Smooth muscle cell (in vitro differentiated cells): ENCODE measurements around the gene PLEKHA6. TPM values are rescaled to one million over a fixed set of nuclear protein-coding genes. Genes with fewer than 3 reads are reported as not detected.

ENCODE experiments used
- DNase-seq: peaks from one replicate; lab custom pipeline; 2025; ENCODE audit not compliant: unreplicated experiment; lab: John Stamatoyannopoulos, UW
- H2AFZ ChIP-seq: fragments of 200-600 bp; sonication (generic); 2 replicates; pipeline ENCODE4 v1.6.0; 2016; ENCODE audit warnings: antibody characterized with exemption, low read depth, mild to moderate bottlenecking
- H3F3A ChIP-seq: fragments of 200-600 bp; sonication (generic); 2 replicates; pipeline ENCODE4 v1.6.0; 2017; ENCODE audit warnings: antibody characterized with exemption, low read depth
- H3K27ac ChIP-seq: fragments of 200-600 bp; sonication (generic); 2 replicates; pipeline ENCODE4 v1.5.1; 2016; ENCODE audit warnings: low read depth, mild to moderate bottlenecking
- H3K27me3 ChIP-seq: fragments of 200-600 bp; sonication (generic); 2 replicates; pipeline ENCODE4 v1.6.1; 2016; ENCODE audit warnings: low read depth, mild to moderate bottlenecking
- H3K36me3 ChIP-seq: fragments of 200-600 bp; sonication (generic); 2 replicates; pipeline ENCODE4 v1.5.1; 2016; ENCODE audit warnings: low read depth
- H3K4me1 ChIP-seq: fragments of 200-600 bp; sonication (generic); 2 replicates; pipeline ENCODE4 v1.5.1; 2016; ENCODE audit warnings: low read depth
- H3K4me2 ChIP-seq: fragments of 200-600 bp; sonication (generic); 2 replicates; pipeline ENCODE4 v1.6.0; 2016; ENCODE audit warnings: mild to moderate bottlenecking
- H3K4me3 ChIP-seq: fragments of 200-600 bp; sonication (generic); 2 replicates; pipeline ENCODE4 v1.5.1; 2016; ENCODE audit warnings: mild to moderate bottlenecking
- H3K79me2 ChIP-seq: fragments of 200-600 bp; sonication (generic); 2 replicates; pipeline ENCODE4 v1.6.0; 2016; ENCODE audit warnings: low read depth, mild to moderate bottlenecking
- H3K9ac ChIP-seq: fragments of 200-600 bp; sonication (generic); 2 replicates; pipeline ENCODE4 v1.6.0; 2016; ENCODE audit warnings: low read depth
- H3K9me3 ChIP-seq: fragments of 200-600 bp; sonication (generic); replicated peaks from 2 replicates; pipeline ENCODE4 v1.5.1; 2016; ENCODE audit warnings: low read depth
- H4K20me1 ChIP-seq: fragments of 200-600 bp; sonication (generic); 2 replicates; pipeline ENCODE4 v1.6.0; 2016; ENCODE audit warnings: low read depth
- CTCF ChIP-seq: fragments of 200-600 bp; sonication (generic); IDR thresholded peaks from 2 replicates; pipeline ENCODE4 v1.5.1; 2017; ENCODE audit warnings: borderline replicate concordance, mild to moderate bottlenecking, antibody characterized with exemption; ENCODE audit not compliant: insufficient read depth, poor library complexity, severe bottlenecking
- WGBS: methylation state at CpG from one replicate; pipeline ENCODE4 v1.1.7; 2016; ENCODE audit warnings: low lambda C conversion rate; 5-methylcytosine and 5-hydroxymethylcytosine counted together
- polyA plus RNA-seq: library from polyadenylated mRNA; unstranded; fragments of >200 nt; fragmentation: Nextera tagmentation; extraction: Ambion mirVana; gene quantifications from 2 replicates; pipeline ENCODE4 v1.2.1, GENCODE V29; 2016
- total RNA-seq: library from RNA; depleted of rRNA; stranded (reverse); fragments of >200 nt; gene quantifications from 2 replicates; pipeline ENCODE4 v1.2.3, GENCODE V29; 2014

Gene PLEKHA6
- total and polyA plus RNA-seq, 2 experiments from 2014 or later = 0.45 to 0.85 TPM

GRCh38 chr1:204355913-204356312 is 3.8 kb downstream of the PLEKHA6 start:
- H3K4me1 ChIP-seq = peaks cover 17% of the 10 kb centered on the region

GRCh38 chr1:204354579-204354978 is 5.2 kb downstream of the PLEKHA6 start:
- H3K27me3 ChIP-seq = no peaks in the 10 kb centered on the region
- H3K9me3 ChIP-seq = no peaks in the 10 kb centered on the region
- H3F3A ChIP-seq = no peaks in the 10 kb centered on the region
- no peaks in the 10 kb centered on the region for H3K36me3 ChIP-seq
- no peaks in the 10 kb centered on the region for H4K20me1 ChIP-seq
- H3K79me2 ChIP-seq = no peaks in the 10 kb centered on the region
- no peak overlapping the region for H3K27ac ChIP-seq
- no peak for TF ChIP-seq CTCF
- H3K4me1 ChIP-seq = peaks cover 23% of the 10 kb centered on the region
- no peak overlapping the region for H2AFZ ChIP-seq
- H3K4me3 ChIP-seq = no peak overlapping the region
- no peak for DNase-seq
- H3K4me2 ChIP-seq = no peak overlapping the region
- 76% methylated on average over 6 of the region's 6 CpGs for WGBS
- H3K9ac ChIP-seq = no peak overlapping the region

More at GRCh38 chr1:204355913-204356312, 3.8 kb downstream of the PLEKHA6 start:
- Histone ChIP-seq H4K20me1 (no peaks in the 10 kb centered on the region), H2AFZ (no peak overlapping the region), H3K27me3 (no peaks in the 10 kb centered on the region), H3F3A (no peaks in the 10 kb centered on the region), H3K79me2 (no peaks in the 10 kb centered on the region), H3K9ac (no peak overlapping the region), H3K36me3 (no peaks in the 10 kb centered on the region), H3K27ac (no peak overlapping the region), H3K4me3 (no peak overlapping the region), H3K9me3 (no peaks in the 10 kb centered on the region), H3K4me2 (no peak overlapping the region)
- WGBS = 91% methylated on average over 4 of the region's 4 CpGs
- DNase-seq = no peak
- no peak for TF ChIP-seq CTCF

- H3K9me3 ChIP-seq = no peaks in the 10 kb centered on the region
- peaks cover 15% of the 10 kb centered on the region for H3K4me1 ChIP-seq
- H3K27me3 ChIP-seq = no peaks in the 10 kb centered on the region
- no peaks in the 10 kb centered on the region for H3K79me2 ChIP-seq
- no peak overlapping the region for H3K4me2 ChIP-seq
- TF ChIP-seq CTCF = no peak
- no peak overlapping the region for H3K9ac ChIP-seq
- no peaks in the 10 kb centered on the region for H3K36me3 ChIP-seq
- 97% methylated on average over 5 of the region's 5 CpGs for WGBS
- no peak overlapping the region for H3K4me3 ChIP-seq
- H2AFZ ChIP-seq = no peak overlapping the region
- H3K27ac ChIP-seq = no peak overlapping the region
- H3F3A ChIP-seq = no peaks in the 10 kb centered on the region
- H4K20me1 ChIP-seq = no peaks in the 10 kb centered on the region
- no peak for DNase-seq
Measured at GRCh38 chr1:204353213-204353910, 6.4 kb downstream of the PLEKHA6 start.
